Mesendoderm (in vitro differentiated cells): ENCODE data around the gene TBC1D4.

ENCODE experiments used
- DNase-seq: peaks from one replicate; pipeline ENCODE4 v3.0.0; 2013
- H2AK5ac ChIP-seq: 2 replicates; pipeline ENCODE4 v1.6.1; 2013; ENCODE audit warnings: low read length, inconsistent platforms
- H2BK120ac ChIP-seq: 2 replicates; pipeline ENCODE4 v1.6.1; 2013; ENCODE audit warnings: low read depth, mild to moderate bottlenecking, low read length, moderate library complexity, mixed read lengths
- H2BK15ac ChIP-seq: replicated peaks from 2 replicates; pipeline ENCODE4 v1.6.1; 2013; ENCODE audit warnings: low read depth, mild to moderate bottlenecking, moderate library complexity
- H2BK5ac ChIP-seq: 2 replicates; pipeline ENCODE4 v1.6.1; 2013; ENCODE audit warnings: low read length, inconsistent platforms
- H3K18ac ChIP-seq: 2 replicates; pipeline ENCODE4 v1.6.1; 2013; ENCODE audit warnings: mild to moderate bottlenecking, low read length, mixed read lengths
- H3K23ac ChIP-seq: one replicate; pipeline ENCODE4 v1.6.1; 2013; ENCODE audit warnings: low read length
- H3K27ac ChIP-seq: 2 replicates; pipeline ENCODE4 v1.5.1; 2013; ENCODE audit warnings: low read depth, mild to moderate bottlenecking, inconsistent platforms, low read length, moderate library complexity
- H3K27me3 ChIP-seq: 2 replicates; pipeline ENCODE4 v1.6.1; 2013; ENCODE audit warnings: low read length, control low read depth, mild to moderate bottlenecking, inconsistent platforms; ENCODE audit not compliant: insufficient read depth, poor library complexity
- H3K36me3 ChIP-seq: 2 replicates; pipeline ENCODE4 v1.6.1; 2013; ENCODE audit warnings: low read length, inconsistent platforms; ENCODE audit not compliant: control insufficient read depth, insufficient read depth
- H3K4ac ChIP-seq: one replicate; pipeline ENCODE4 v1.6.1; 2013; ENCODE audit warnings: low read depth, mild to moderate bottlenecking, low read length, moderate library complexity
- H3K4me1 ChIP-seq: 2 replicates; pipeline ENCODE4 v1.6.1; 2013; ENCODE audit warnings: low read depth, low read length, inconsistent platforms; ENCODE audit not compliant: control insufficient read depth
- H3K4me2 ChIP-seq: 2 replicates; pipeline ENCODE4 v1.6.1; 2013; ENCODE audit warnings: low read length
- H3K4me3 ChIP-seq: 2 replicates; pipeline ENCODE4 v1.5.1; 2013; ENCODE audit warnings: mild to moderate bottlenecking, low read length
- H3K56ac ChIP-seq: one replicate; pipeline ENCODE4 v1.6.1; 2013; ENCODE audit warnings: low read length
- H3K79me1 ChIP-seq: 2 replicates; pipeline ENCODE4 v1.6.1; 2013; ENCODE audit warnings: low read length, inconsistent platforms
- H3K79me2 ChIP-seq: 2 replicates; pipeline ENCODE4 v1.6.1; 2013; ENCODE audit warnings: mild to moderate bottlenecking, low read length; ENCODE audit not compliant: control insufficient read depth, insufficient read depth
- H3K9ac ChIP-seq: 2 replicates; pipeline ENCODE4 v1.6.1; 2013; ENCODE audit warnings: low read length, inconsistent platforms
- H4K5ac ChIP-seq: one replicate; pipeline ENCODE4 v1.6.1; 2013; ENCODE audit warnings: low read length
- H4K8ac ChIP-seq: one replicate; pipeline ENCODE4 v1.6.1; 2013; ENCODE audit warnings: low read depth, mild to moderate bottlenecking, control low read depth, low read length, moderate library complexity
- WGBS: extraction: QIAGEN DNeasy Blood & Tissue Kit; methylation state at CpG from one replicate; pipeline ENCODE4 v1.1.7; 2013; ENCODE audit warnings: low lambda C conversion rate, missing lambda C conversion rate; ENCODE audit not compliant: insufficient coverage; ENCODE audit errors: extremely low coverage; 5-methylcytosine and 5-hydroxymethylcytosine counted together

Gene TBC1D4

DNA sequence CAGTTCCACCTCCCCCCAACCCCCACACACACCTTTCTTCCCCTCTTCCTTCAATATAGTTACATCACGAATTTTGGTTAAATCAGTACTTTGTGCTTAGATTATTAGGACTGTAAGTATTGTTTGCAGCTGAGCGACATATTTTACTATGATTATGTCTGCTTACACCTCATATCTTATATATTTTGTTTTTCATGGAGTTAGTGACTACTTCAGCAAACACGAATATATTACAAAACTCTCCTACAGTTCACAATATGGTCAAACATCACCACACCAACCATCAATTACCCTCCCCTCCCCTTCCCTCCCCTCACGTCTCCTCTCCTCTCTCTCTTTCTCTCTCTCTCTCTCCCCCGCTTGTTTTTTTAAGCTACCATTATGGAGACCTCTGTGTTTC lies 152.9 kb downstream of the TBC1D4 start:
- H2BK5ac ChIP-seq = no peak overlapping the region
- H4K8ac ChIP-seq = no peak overlapping the region
- DNase-seq = no peak
- H2AK5ac ChIP-seq = no peak overlapping the region
- no peak overlapping the region for H3K23ac ChIP-seq
- H3K56ac ChIP-seq = no peak overlapping the region
- H3K18ac ChIP-seq = no peak overlapping the region
- 100% methylated on average over 2 of the region's 5 CpGs for WGBS
- H3K36me3 ChIP-seq = no peaks in the 10 kb centered on the region
- no peak overlapping the region for H3K4ac ChIP-seq
- H3K4me1 ChIP-seq = peaks cover 5% of the 10 kb centered on the region
- H3K4me2 ChIP-seq = no peak overlapping the region
- H3K4me3 ChIP-seq = no peak overlapping the region
- no peak overlapping the region for H3K27ac ChIP-seq
- H3K9ac ChIP-seq = no peak overlapping the region
- no peaks in the 10 kb centered on the region for H3K79me1 ChIP-seq
- no peak overlapping the region for H2BK15ac ChIP-seq
- H3K79me2 ChIP-seq = no peaks in the 10 kb centered on the region
- no peaks in the 10 kb centered on the region for H3K27me3 ChIP-seq
- no peak overlapping the region for H4K5ac ChIP-seq
- no peak overlapping the region for H2BK120ac ChIP-seq

GRCh38 chr13:75327135-75327510 lies 154.8 kb downstream of the TBC1D4 start:
- no peak overlapping the region for H3K4ac ChIP-seq
- H3K9ac ChIP-seq = no peak overlapping the region
- no peak overlapping the region for H3K18ac ChIP-seq
- no peak overlapping the region for H3K4me3 ChIP-seq
- no peak overlapping the region for H3K23ac ChIP-seq
- H3K4me2 ChIP-seq = no peak overlapping the region
- no peak overlapping the region for H4K5ac ChIP-seq
- H2BK120ac ChIP-seq = no peak overlapping the region
- H2AK5ac ChIP-seq = no peak overlapping the region
- H2BK15ac ChIP-seq = no peak overlapping the region
- H3K27ac ChIP-seq = no peak overlapping the region
- DNase-seq = no peak
- H3K79me2 ChIP-seq = no peaks in the 10 kb centered on the region
- WGBS = no CpG with 5 or more reads among the region's 3 CpGs
- H3K4me1 ChIP-seq = peaks cover 5% of the 10 kb centered on the region
- no peak overlapping the region for H2BK5ac ChIP-seq
- no peak overlapping the region for H4K8ac ChIP-seq
- H3K79me1 ChIP-seq = no peaks in the 10 kb centered on the region
- H3K27me3 ChIP-seq = no peaks in the 10 kb centered on the region
- H3K56ac ChIP-seq = no peak overlapping the region
- no peaks in the 10 kb centered on the region for H3K36me3 ChIP-seq

- Histone ChIP-seq H3K36me3 (no peaks in the 10 kb centered on the region), H3K79me1 (no peaks in the 10 kb centered on the region), H3K27me3 (no peaks in the 10 kb centered on the region), H3K56ac (no peak overlapping the region), H2BK5ac (no peak overlapping the region), H2BK120ac (no peak overlapping the region), H3K79me2 (no peaks in the 10 kb centered on the region), H3K4me2 (no peak overlapping the region), H2AK5ac (no peak overlapping the region), H3K27ac (no peak overlapping the region), H4K8ac (no peak overlapping the region), H3K4ac (no peak overlapping the region), H3K9ac (no peak overlapping the region), H3K18ac (no peak overlapping the region), H3K23ac (no peak overlapping the region), H4K5ac (no peak overlapping the region), H2BK15ac (no peak overlapping the region), H3K4me1 (peaks cover 5% of the 10 kb centered on the region), H3K4me3 (no peak overlapping the region)
- WGBS = no CpG with 5 or more reads among the region's 21 CpGs
- DNase-seq = peak; percentile 91
Measured at GRCh38 chr13:75326173-75327134, 155.5 kb downstream of the TBC1D4 start.

GRCh38 chr13:75325711-75326110 lies 156.3 kb downstream of the TBC1D4 start:
- H3K4me3 ChIP-seq = no peak overlapping the region
- H2BK15ac ChIP-seq = no peak overlapping the region
- no peak overlapping the region for H4K8ac ChIP-seq
- no peak overlapping the region for H3K9ac ChIP-seq
- no peak overlapping the region for H3K4me2 ChIP-seq
- no peak overlapping the region for H3K4ac ChIP-seq
- H3K27ac ChIP-seq = no peak overlapping the region
- no peak overlapping the region for H2AK5ac ChIP-seq
- H2BK5ac ChIP-seq = no peak overlapping the region
- H3K23ac ChIP-seq = no peak overlapping the region
- peaks cover 5% of the 10 kb centered on the region for H3K4me1 ChIP-seq
- DNase-seq = no peak
- no peaks in the 10 kb centered on the region for H3K36me3 ChIP-seq
- WGBS = no CpG with 5 or more reads among the region's 4 CpGs
- H3K27me3 ChIP-seq = no peaks in the 10 kb centered on the region
- H3K79me1 ChIP-seq = no peaks in the 10 kb centered on the region
- no peak overlapping the region for H3K18ac ChIP-seq
- H3K79me2 ChIP-seq = no peaks in the 10 kb centered on the region
- no peak overlapping the region for H3K56ac ChIP-seq
- no peak overlapping the region for H2BK120ac ChIP-seq
- H4K5ac ChIP-seq = no peak overlapping the region

DNA sequence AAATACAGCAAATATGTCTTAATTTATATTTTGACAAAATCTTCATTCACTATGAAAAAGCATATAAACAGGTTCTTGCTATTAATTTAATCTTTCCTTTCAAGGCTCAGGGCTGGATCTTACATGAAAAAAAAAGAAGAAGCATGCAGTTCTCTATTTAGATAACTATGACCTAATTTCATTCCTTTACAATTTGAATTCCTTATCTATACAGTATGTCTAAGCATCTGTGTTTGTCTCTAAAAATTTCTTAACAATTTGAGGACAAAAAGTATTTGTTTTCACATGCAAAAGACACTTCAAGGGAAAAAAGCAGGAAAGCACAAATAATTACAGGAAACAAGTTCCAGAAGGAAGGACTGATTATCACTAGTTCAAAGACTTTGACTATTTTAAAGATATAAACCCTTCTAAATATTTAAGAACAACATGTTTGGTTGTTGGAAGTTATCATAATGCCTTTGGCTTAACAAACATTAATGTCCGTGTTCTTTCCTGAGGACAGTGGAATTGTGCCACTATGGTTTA lies 157.5 kb downstream of the TBC1D4 start:
- Histone ChIP-seq H4K8ac (no peak overlapping the region), H3K56ac (no peak overlapping the region), H2BK120ac (no peak overlapping the region), H3K9ac (no peak overlapping the region), H3K4me2 (no peak overlapping the region), H2AK5ac (no peak overlapping the region), H3K79me2 (no peaks in the 10 kb centered on the region), H3K4me3 (no peak overlapping the region), H3K4ac (no peak overlapping the region), H3K4me1 (peaks cover 5% of the 10 kb centered on the region), H3K36me3 (no peaks in the 10 kb centered on the region), H3K79me1 (no peaks in the 10 kb centered on the region), H3K18ac (no peak overlapping the region), H2BK15ac (no peak overlapping the region), H3K23ac (no peak overlapping the region), H3K27ac (no peak overlapping the region), H4K5ac (no peak overlapping the region), H3K27me3 (no peaks in the 10 kb centered on the region), H2BK5ac (no peak overlapping the region)
- no peak for DNase-seq
- WGBS = no CpG with 5 or more reads among the region's 1 CpG
